ENCODE data around the gene ARHGEF4.

The ARHGEF4 gene

GRCh38 chr2:130834931-130835765 is 1.6 kb upstream of the ARHGEF4 start:
- no peak for DNase-seq (ENCODE audit: low read depth)
- H3K4me3 ChIP-seq (ENCODE audit: low read length), result no peak overlapping the region
- no peak for TF ChIP-seq CTCF (conservative IDR thresholded peaks at IDR 0.05; ENCODE audit: low read length)

GRCh38 chr2:130835766-130836015 is 1.0 kb upstream of the ARHGEF4 start:
- no peak for DNase-seq (ENCODE audit: low read depth)
- TF ChIP-seq CTCF (conservative IDR thresholded peaks at IDR 0.05; ENCODE audit: low read length), result no peak
- H3K4me3 ChIP-seq (ENCODE audit: low read length), result no peak overlapping the region

- H3K4me3 ChIP-seq (ENCODE audit: low read length), result no peak overlapping the region
- no peak for TF ChIP-seq CTCF (conservative IDR thresholded peaks at IDR 0.05; ENCODE audit: low read length)
- DNase-seq (ENCODE audit: low read depth), result no peak
Observed at GRCh38 chr2:130837175-130837810, 579 bp downstream of the ARHGEF4 start.

GRCh38 chr2:130837811-130838565 is 1.3 kb downstream of the ARHGEF4 start:
- H3K4me3 ChIP-seq (ENCODE audit: low read length), result no peak overlapping the region
- TF ChIP-seq CTCF (conservative IDR thresholded peaks at IDR 0.05; ENCODE audit: low read length), result no peak
- no peak for DNase-seq (ENCODE audit: low read depth)

- TF ChIP-seq CTCF (conservative IDR thresholded peaks at IDR 0.05; ENCODE audit: low read length), result no peak
- H3K4me3 ChIP-seq (ENCODE audit: low read length), result no peak overlapping the region
- DNase-seq (ENCODE audit: low read depth), result no peak
Observed at GRCh38 chr2:130839011-130839780, 2.5 kb downstream of the ARHGEF4 start.

- DNase-seq (ENCODE audit: low read depth), result no peak
- no peak overlapping the region for H3K4me3 ChIP-seq (ENCODE audit: low read length)
- no peak for TF ChIP-seq CTCF (conservative IDR thresholded peaks at IDR 0.05; ENCODE audit: low read length)
Observed at GRCh38 chr2:130840506-130840905, 3.8 kb downstream of the ARHGEF4 start.
